CD4-positive, CD25-positive, alpha-beta regulatory T cell (primary cell): ENCODE results near the gene TMEM232. TPM values are rescaled to one million over a fixed set of nuclear protein-coding genes. Genes with fewer than 3 reads are reported as not detected.

Source experiments
- ATAC-seq, 2 donors: fragments of 150-1000 bp; cut with Tn5 transposase; one replicate each; pipeline ENCODE4 v1.10.0; 2021; ENCODE audit warnings: low read depth in 2 of 2, moderate number of reproducible peaks in 2 of 2, moderate library complexity in 1 of 2
- DNase-seq, 3 donors: peaks; one replicate each; pipeline versions ENCODE4 v3.0.0 to v3.0.0-alpha.2; 2012 to 2022; ENCODE audit warnings: mixed read lengths in 1 of 3
- H3K27ac ChIP-seq: one replicate; pipeline ENCODE4 v1.7.0; 2013; ENCODE audit warnings: mild to moderate bottlenecking, low read length; ENCODE audit not compliant: insufficient read depth, poor library complexity, severe bottlenecking
- H3K27me3 ChIP-seq: one replicate; pipeline ENCODE4 v1.7.0; 2013; ENCODE audit warnings: low read length; ENCODE audit not compliant: control insufficient read depth, insufficient read depth
- H3K36me3 ChIP-seq: one replicate; pipeline ENCODE4 v1.7.0; 2013; ENCODE audit warnings: mild to moderate bottlenecking, low read length, moderate library complexity; ENCODE audit not compliant: control insufficient read depth, insufficient read depth
- H3K4me1 ChIP-seq: 2 replicates; pipeline ENCODE4 v1.7.0; 2013; ENCODE audit warnings: mild to moderate bottlenecking, low read length; ENCODE audit not compliant: insufficient read depth, control insufficient read depth, poor library complexity, severe bottlenecking
- H3K4me3 ChIP-seq: one replicate; pipeline ENCODE4 v1.7.0; 2013; ENCODE audit warnings: low read depth, mild to moderate bottlenecking, low read length, moderate library complexity
- H3K9me3 ChIP-seq, 2 experiments: 1 replicate in 1 of 2; 2 replicates in 1 of 2; pipeline ENCODE4 v1.7.0; 2013; ENCODE audit warnings: low read length in 2 of 2, mild to moderate bottlenecking in 1 of 2, moderate library complexity in 1 of 2; ENCODE audit not compliant: control insufficient read depth in 2 of 2
- H3K27ac Mint-ChIP-seq, 3 donors: one replicate each; pipeline ENCODE4 v1.8.0; 2020 to 2022; ENCODE audit warnings: mild to moderate bottlenecking in 3 of 3, mixed read lengths in 3 of 3, moderate library complexity in 2 of 3
- H3K27me3 Mint-ChIP-seq: one replicate; pipeline ENCODE4 v1.8.0; 2022; ENCODE audit warnings: mild to moderate bottlenecking, mixed read lengths
- H3K36me3 Mint-ChIP-seq: one replicate; pipeline ENCODE4 v1.8.0; 2020; ENCODE audit warnings: mixed read lengths
- H3K4me1 Mint-ChIP-seq, 4 donors: one replicate each; pipeline ENCODE4 v1.8.0; 2020 to 2022; ENCODE audit warnings: mixed read lengths in 4 of 4, mild to moderate bottlenecking in 1 of 4
- H3K4me3 Mint-ChIP-seq, 4 donors: one replicate each; pipeline ENCODE4 v1.8.0; 2020 to 2022; ENCODE audit warnings: mild to moderate bottlenecking in 4 of 4, mixed read lengths in 4 of 4, moderate library complexity in 3 of 4
- H3K9me3 Mint-ChIP-seq, 7 donors: one replicate each; pipeline ENCODE4 v1.8.0; 2020 to 2022; ENCODE audit warnings: mixed read lengths in 7 of 7, mild to moderate bottlenecking in 3 of 7, moderate library complexity in 2 of 7
- polyA plus RNA-seq, 4 donors: library from polyadenylated mRNA; unstranded; fragments of 300-500 nt; fragmentation: Illumina TruSeq; gene quantifications; one replicate each; pipeline ENCODE4 v1.2.3, GENCODE V29; 2021
- total RNA-seq: library from RNA; stranded (reverse); gene quantifications from one replicate; pipeline ENCODE4 v1.2.3, GENCODE V29; 2022

TMEM232 gene
- total and polyA plus RNA-seq, 5 donors from 2014 or later = 1.0 to 2.1 (median 1.9) TPM; not detected in 2

- no peaks in the 10 kb centered on the region for H3K4me1 ChIP-seq
- ATAC-seq (no peak), DNase-seq (no peak)
- no peaks in the 10 kb centered on the region for H3K36me3 ChIP-seq
- no peaks in the 10 kb centered on the region for H3K9me3 ChIP-seq
- no peaks in the 10 kb centered on the region for H3K27me3 ChIP-seq
- H3K36me3 Mint-ChIP-seq = no peaks in the 10 kb centered on the region
- no peaks in the 10 kb centered on the region for H3K9me3 Mint-ChIP-seq
- H3K27ac Mint-ChIP-seq = no peak overlapping the region
- H3K27ac ChIP-seq = no peak overlapping the region
- H3K27me3 Mint-ChIP-seq = no peaks in the 10 kb centered on the region
- H3K4me3 Mint-ChIP-seq = no peak overlapping the region
- H3K4me1 Mint-ChIP-seq = no peaks in the 10 kb centered on the region
- no peak overlapping the region for H3K4me3 ChIP-seq
Observed at GRCh38 chr5:110506378-110506777, 220.1 kb downstream of the TMEM232 start.

DNA sequence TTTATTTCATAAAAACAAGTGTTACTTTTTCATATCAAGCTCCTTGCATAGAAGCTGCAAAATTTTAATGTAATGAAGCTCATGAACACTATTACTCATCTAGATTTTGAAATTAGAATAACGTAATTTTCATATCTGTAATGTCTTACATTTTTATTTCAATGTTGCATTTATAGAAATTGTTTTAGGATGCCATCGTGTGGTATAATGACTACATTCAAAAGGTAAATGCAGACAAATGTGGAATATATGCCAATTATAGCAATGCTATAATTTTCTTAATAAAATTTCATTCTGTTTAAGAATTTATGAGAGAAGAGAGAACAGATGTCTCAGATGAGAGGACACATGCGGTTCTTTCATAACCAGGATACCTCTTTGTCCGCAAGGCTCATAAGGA, 230.2 kb downstream of the TMEM232 start:
- no peak overlapping the region for H3K27ac ChIP-seq
- no peaks in the 10 kb centered on the region for H3K27me3 ChIP-seq
- no peaks in the 10 kb centered on the region for H3K4me1 ChIP-seq
- H3K27me3 Mint-ChIP-seq = no peaks in the 10 kb centered on the region
- no peak for DNase-seq
- H3K36me3 Mint-ChIP-seq = no peaks in the 10 kb centered on the region
- ATAC-seq = no peak
- H3K9me3 Mint-ChIP-seq = no peaks in the 10 kb centered on the region
- no peaks in the 10 kb centered on the region for H3K36me3 ChIP-seq
- no peak overlapping the region for H3K27ac Mint-ChIP-seq
- H3K4me3 ChIP-seq = no peak overlapping the region
- H3K9me3 ChIP-seq = no peaks in the 10 kb centered on the region
- no peak overlapping the region for H3K4me3 Mint-ChIP-seq
- no peaks in the 10 kb centered on the region for H3K4me1 Mint-ChIP-seq

DNA sequence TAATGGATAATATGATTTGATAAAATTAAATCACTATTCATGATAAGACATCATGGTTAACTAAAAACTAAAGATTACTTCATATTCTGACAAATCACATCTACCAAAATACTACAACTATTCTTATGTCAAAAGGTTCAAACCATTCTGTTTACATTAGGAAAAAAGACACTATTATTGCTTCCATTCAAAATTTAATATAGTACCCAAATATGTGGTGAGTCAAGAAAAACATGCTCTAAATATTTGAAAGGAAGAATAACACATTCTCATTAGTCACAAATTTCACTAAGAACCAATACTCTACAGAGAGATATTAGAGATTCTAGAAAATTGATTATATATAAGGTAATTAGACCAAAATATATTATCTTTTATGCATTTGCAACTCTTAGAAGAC, 234.0 kb downstream of the TMEM232 start:
- Mint-ChIP-seq H3K27ac (no peak overlapping the region), H3K27me3 (no peaks in the 10 kb centered on the region), H3K4me1 (no peaks in the 10 kb centered on the region), H3K36me3 (no peaks in the 10 kb centered on the region), H3K4me3 (no peak overlapping the region), H3K9me3 (peaks cover 0 to 3% (median 0%) of the 10 kb centered on the region in 7 donors)
- DNase-seq (no peak), ATAC-seq (no peak)
- Histone ChIP-seq H3K27ac (no peak overlapping the region), H3K9me3 (no peaks in the 10 kb centered on the region), H3K4me1 (no peaks in the 10 kb centered on the region), H3K36me3 (no peaks in the 10 kb centered on the region), H3K4me3 (no peak overlapping the region), H3K27me3 (no peaks in the 10 kb centered on the region)

DNA sequence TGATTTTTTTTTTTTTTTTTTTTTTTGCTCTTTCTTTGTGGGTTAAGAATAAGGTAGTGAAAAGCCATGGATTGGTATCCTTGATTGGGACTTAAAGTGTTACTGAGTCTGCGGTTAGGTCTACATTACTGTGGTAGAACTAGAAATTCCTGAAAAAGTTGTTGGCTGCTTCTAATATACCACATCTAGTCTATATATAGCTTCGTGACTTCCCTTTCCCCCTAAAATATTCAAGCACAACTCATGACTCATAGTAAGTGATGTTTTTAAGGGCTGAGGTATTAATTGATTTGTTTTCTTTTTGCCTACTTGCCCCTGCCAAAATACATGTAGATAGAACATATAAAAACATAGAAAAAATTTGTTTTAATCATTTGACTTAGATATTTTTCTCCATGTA, 247.6 kb downstream of the TMEM232 start:
- ATAC-seq = no peak
- Histone ChIP-seq H3K27ac (no peak overlapping the region), H3K4me3 (no peak overlapping the region), H3K9me3 (peaks cover 0 to 3% of the 10 kb centered on the region in 2 experiments), H3K27me3 (no peaks in the 10 kb centered on the region), H3K4me1 (no peaks in the 10 kb centered on the region), H3K36me3 (no peaks in the 10 kb centered on the region)
- Mint-ChIP-seq H3K27me3 (no peaks in the 10 kb centered on the region), H3K4me3 (no peak overlapping the region), H3K36me3 (no peaks in the 10 kb centered on the region), H3K4me1 (no peaks in the 10 kb centered on the region), H3K9me3 (peaks cover 0 to 9% (median 1%) of the 10 kb centered on the region in 7 donors), H3K27ac (no peak overlapping the region)
- DNase-seq = no peak

DNA sequence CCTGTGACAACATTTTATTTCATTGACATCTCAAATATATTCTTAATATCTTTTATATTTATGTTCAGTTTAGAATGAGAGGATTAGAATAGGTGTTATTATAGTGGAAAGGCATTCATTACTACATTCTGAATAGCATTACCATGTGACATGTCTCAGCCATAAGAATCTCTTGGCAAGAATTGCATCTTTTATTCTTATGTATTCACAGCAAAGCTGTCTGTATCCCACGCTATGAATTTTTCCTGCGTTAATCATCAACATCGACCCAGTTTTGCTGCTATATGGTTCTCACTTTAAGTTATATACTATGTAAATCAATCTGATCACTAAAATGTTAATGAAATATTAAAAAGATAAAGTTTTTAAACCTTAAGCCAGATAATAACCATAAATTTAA, 248.6 kb downstream of the TMEM232 start:
- Mint-ChIP-seq H3K27ac (no peak overlapping the region), H3K36me3 (no peaks in the 10 kb centered on the region), H3K4me3 (no peak overlapping the region), H3K4me1 (no peaks in the 10 kb centered on the region), H3K9me3 (peaks cover 0 to 12% (median 2%) of the 10 kb centered on the region in 7 donors), H3K27me3 (no peaks in the 10 kb centered on the region)
- Histone ChIP-seq H3K27ac (no peak overlapping the region), H3K9me3 (peaks cover 0 to 1% of the 10 kb centered on the region in 2 experiments), H3K4me1 (no peaks in the 10 kb centered on the region), H3K4me3 (no peak overlapping the region), H3K36me3 (no peaks in the 10 kb centered on the region), H3K27me3 (no peaks in the 10 kb centered on the region)
- no peak for ATAC-seq
- DNase-seq = no peak

DNA sequence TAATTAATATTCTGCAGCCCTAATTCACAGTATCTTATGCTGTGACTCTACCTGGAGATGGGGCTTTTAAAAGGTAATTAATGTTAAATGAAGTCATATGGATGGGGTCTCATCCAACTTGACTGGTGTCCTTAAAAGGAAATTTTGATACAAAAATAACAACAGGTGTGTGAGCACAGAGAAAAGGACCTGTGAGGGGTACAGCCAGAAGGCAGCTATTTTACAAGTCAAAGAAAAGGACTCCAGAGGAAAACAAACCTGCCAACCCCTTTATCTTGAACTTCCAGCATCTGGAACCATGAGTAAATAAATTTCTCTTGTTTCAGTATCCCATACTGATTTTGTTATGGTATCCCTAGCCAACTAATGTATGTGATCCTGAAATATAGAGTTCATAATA, 250.3 kb downstream of the TMEM232 start:
- Histone ChIP-seq H3K36me3 (no peaks in the 10 kb centered on the region), H3K9me3 (no peaks in the 10 kb centered on the region), H3K27ac (no peak overlapping the region), H3K4me3 (no peak overlapping the region), H3K4me1 (no peaks in the 10 kb centered on the region), H3K27me3 (no peaks in the 10 kb centered on the region)
- ATAC-seq = no peak
- Mint-ChIP-seq H3K27me3 (no peaks in the 10 kb centered on the region), H3K9me3 (peaks cover 0 to 19% (median 5%) of the 10 kb centered on the region in 7 donors), H3K36me3 (no peaks in the 10 kb centered on the region), H3K27ac (no peak overlapping the region), H3K4me1 (no peaks in the 10 kb centered on the region), H3K4me3 (no peak overlapping the region)
- no peak for DNase-seq

- Mint-ChIP-seq H3K36me3 (no peaks in the 10 kb centered on the region), H3K27me3 (no peaks in the 10 kb centered on the region), H3K4me1 (no peaks in the 10 kb centered on the region), H3K9me3 (peaks cover 0 to 26% (median 8%) of the 10 kb centered on the region in 7 donors), H3K27ac (no peak overlapping the region), H3K4me3 (no peak overlapping the region)
- H3K27me3 ChIP-seq = no peaks in the 10 kb centered on the region
- H3K36me3 ChIP-seq = no peaks in the 10 kb centered on the region
- H3K4me3 ChIP-seq = no peak overlapping the region
- no peak overlapping the region for H3K27ac ChIP-seq
- no peak for DNase-seq
- H3K4me1 ChIP-seq = no peaks in the 10 kb centered on the region
- peaks cover 0 to 4% of the 10 kb centered on the region in 2 experiments for H3K9me3 ChIP-seq
- no peak for ATAC-seq
Observed at GRCh38 chr5:110475529-110475928, 250.9 kb downstream of the TMEM232 start.

- H3K27me3 Mint-ChIP-seq = no peaks in the 10 kb centered on the region
- Histone ChIP-seq H3K27me3 (no peaks in the 10 kb centered on the region), H3K9me3 (peaks cover 0 to 11% of the 10 kb centered on the region in 2 experiments), H3K36me3 (no peaks in the 10 kb centered on the region), H3K4me3 (no peak overlapping the region), H3K4me1 (no peaks in the 10 kb centered on the region), H3K27ac (no peak overlapping the region)
- H3K4me3 Mint-ChIP-seq = no peak overlapping the region
- H3K27ac Mint-ChIP-seq = no peak overlapping the region
- ATAC-seq (no peak), DNase-seq (no peak)
- H3K9me3 Mint-ChIP-seq = peaks cover 0 to 28% (median 8%) of the 10 kb centered on the region in 7 donors
- no peaks in the 10 kb centered on the region for H3K36me3 Mint-ChIP-seq
- H3K4me1 Mint-ChIP-seq = no peaks in the 10 kb centered on the region
Observed at GRCh38 chr5:110469486-110469885, 257.0 kb downstream of the TMEM232 start.
